ENCODE data around the gene SEMA4D.

DNA sequence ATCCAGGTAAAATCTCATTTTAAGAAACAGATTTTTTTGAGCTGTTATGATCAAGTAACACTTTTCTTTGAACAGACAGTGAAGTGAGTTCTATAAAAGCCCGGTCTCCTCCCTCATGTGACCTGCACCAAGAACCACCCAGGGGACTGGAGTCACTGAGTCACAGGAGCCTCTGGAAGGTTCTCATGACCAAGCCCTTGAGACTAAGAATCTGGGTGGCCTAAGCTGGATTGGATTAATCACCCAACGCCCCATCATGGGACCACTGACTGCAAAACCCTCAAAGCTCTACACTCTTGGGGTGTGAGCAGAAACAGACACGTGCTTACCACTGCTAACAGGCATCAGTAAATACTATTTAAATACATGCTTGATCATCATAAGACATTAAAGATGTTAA is 131.2 kb downstream of the SEMA4D start:
- TF ChIP-seq, protein P1, sequence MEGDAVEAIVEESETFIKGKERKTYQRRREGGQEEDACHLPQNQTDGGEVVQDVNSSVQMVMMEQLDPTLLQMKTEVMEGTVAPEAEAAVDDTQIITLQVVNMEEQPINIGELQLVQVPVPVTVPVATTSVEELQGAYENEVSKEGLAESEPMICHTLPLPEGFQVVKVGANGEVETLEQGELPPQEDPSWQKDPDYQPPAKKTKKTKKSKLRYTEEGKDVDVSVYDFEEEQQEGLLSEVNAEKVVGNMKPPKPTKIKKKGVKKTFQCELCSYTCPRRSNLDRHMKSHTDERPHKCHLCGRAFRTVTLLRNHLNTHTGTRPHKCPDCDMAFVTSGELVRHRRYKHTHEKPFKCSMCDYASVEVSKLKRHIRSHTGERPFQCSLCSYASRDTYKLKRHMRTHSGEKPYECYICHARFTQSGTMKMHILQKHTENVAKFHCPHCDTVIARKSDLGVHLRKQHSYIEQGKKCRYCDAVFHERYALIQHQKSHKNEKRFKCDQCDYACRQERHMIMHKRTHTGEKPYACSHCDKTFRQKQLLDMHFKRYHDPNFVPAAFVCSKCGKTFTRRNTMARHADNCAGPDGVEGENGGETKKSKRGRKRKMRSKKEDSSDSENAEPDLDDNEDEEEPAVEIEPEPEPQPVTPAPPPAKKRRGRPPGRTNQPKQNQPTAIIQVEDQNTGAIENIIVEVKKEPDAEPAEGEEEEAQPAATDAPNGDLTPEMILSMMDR (conservative IDR thresholded peaks at IDR 0.05; ENCODE audit: low read length), result no peak
- no peak for TF ChIP-seq EZH2phosphoT487 (IDR thresholded peaks at IDR 0.05; ENCODE audit: borderline replicate concordance)
